Peyer's patch (tissue), 4 donors: ENCODE measurements around the gene CRTC1.

Experiments
- POLR2A ChIP-seq, 2 donors: fragments of 450-650 bp; IDR thresholded peaks; one replicate each; pipeline ENCODE4 v1.5.1; 2017; ENCODE audit warnings: antibody characterized with exemption in 2 of 2, mild to moderate bottlenecking in 2 of 2, moderate library complexity in 2 of 2
- TF ChIP-seq, protein P1 (sequence below), 6 experiments: fragments of 450-650 bp in 4 of 6; fragments of 200-600 bp in 2 of 6; sonication (generic) in 1 of 6; IDR thresholded peaks; one replicate each; pipeline ENCODE4 v1.5.1; 2017 to 2019; ENCODE audit warnings: antibody characterized with exemption in 6 of 6, mild to moderate bottlenecking in 3 of 6, moderate library complexity in 1 of 6

DNA sequence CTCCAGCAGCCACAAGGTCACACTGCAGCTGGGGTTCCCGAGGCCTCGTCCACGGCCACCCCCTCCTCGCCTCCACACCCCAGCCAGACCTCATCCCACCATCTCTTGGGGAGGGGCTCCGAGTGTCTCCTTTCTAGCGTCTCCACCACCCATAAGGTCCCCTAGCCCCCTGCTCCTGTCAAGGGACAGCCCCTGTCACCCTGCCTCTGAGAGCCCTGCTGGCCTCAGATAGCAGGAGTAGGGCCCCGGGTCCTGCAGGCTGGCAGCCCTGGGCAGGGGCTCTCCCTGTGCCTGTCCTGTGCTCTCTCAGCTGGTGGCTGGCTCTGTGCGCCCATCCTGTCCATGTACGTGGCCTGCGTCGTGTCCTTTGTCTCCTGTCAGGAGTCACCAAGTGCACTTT lies 90.6 kb downstream of the CRTC1 start:
- TF ChIP-seq, protein P1, sequence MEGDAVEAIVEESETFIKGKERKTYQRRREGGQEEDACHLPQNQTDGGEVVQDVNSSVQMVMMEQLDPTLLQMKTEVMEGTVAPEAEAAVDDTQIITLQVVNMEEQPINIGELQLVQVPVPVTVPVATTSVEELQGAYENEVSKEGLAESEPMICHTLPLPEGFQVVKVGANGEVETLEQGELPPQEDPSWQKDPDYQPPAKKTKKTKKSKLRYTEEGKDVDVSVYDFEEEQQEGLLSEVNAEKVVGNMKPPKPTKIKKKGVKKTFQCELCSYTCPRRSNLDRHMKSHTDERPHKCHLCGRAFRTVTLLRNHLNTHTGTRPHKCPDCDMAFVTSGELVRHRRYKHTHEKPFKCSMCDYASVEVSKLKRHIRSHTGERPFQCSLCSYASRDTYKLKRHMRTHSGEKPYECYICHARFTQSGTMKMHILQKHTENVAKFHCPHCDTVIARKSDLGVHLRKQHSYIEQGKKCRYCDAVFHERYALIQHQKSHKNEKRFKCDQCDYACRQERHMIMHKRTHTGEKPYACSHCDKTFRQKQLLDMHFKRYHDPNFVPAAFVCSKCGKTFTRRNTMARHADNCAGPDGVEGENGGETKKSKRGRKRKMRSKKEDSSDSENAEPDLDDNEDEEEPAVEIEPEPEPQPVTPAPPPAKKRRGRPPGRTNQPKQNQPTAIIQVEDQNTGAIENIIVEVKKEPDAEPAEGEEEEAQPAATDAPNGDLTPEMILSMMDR (IDR thresholded peaks at IDR 0.05): no peak
- TF ChIP-seq POLR2A (IDR thresholded peaks at IDR 0.05): no peak
